IPS-18c (cell line): ENCODE results near the gene EMILIN2.
"Not testable (repeated sequence)": the region's sequence is repeated elsewhere in the genome, so short reads cannot be mapped to it uniquely, and the experiment has no call there.

Experiments
- H3K4me3 ChIP-seq: 2 replicates; pipeline ENCODE4 v1.7.0; 2013; ENCODE audit warnings: low read depth, mild to moderate bottlenecking, low read length, moderate library complexity; ENCODE audit not compliant: insufficient read depth
- H3K9me3 ChIP-seq: one replicate; pipeline ENCODE4 v1.6.1; 2013; ENCODE audit warnings: mild to moderate bottlenecking, low read length, moderate library complexity; ENCODE audit not compliant: control insufficient read depth, insufficient read depth

The EMILIN2 gene

DNA sequence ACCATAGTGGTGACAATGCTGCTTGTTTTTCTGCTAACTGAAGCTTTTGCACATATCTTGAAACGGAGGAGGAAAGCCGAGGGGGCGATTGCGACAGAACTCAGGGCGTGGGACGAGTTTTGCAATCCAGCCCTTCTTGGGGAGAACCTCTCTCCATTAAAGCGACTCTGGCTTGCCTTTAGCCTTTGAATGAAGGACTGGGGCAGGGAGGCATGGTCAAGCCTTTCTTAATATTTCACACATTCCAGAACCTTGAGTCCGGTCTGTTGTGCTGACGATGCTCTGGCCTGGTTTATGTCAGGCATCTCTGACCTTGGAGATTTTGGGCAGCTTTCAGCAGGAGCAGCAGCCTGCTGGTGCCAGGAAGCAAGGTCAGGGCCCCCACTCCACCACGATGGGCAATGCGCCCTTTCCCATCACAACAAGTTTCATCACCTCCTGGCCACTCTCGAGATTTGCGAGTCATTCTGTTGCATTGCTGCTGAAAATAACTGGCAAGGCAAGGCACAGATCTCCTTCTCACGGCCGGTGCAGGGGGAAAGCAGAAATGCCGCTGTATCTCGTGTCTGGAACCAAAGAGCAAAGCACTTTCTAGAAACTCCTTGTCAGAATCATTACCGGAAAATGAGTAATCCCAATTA lies 10.8 kb downstream of the EMILIN2 start:
- H3K4me3 ChIP-seq = no peak overlapping the region

GRCh38 chr18:2860397-2860796 lies 13.6 kb downstream of the EMILIN2 start:
- H3K9me3 ChIP-seq, H3K4me3 ChIP-seq: not testable (repeated sequence)

More for the DNA sequence above, 10.8 kb downstream of the EMILIN2 start:
- no peaks in the 10 kb centered on the region for H3K9me3 ChIP-seq

DNA sequence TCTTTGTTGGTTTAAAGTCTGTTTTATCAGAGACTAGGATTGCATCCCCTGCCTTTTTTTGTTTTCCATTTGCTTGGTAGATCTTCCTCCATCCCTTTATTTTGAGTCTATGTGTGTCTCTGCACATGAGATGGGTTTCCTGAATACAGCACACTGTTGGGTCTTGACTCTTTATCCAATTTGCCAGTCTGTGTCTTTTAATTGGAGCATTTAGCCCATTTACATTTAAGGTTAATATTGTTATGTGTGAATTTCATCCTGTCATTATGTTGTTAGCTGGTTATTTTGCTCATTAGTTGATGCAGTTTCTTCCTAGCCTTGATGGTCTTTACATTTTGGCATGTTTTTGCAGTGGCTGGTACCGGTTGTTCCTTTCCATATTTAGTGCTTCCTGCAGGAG lies 17.2 kb downstream of the EMILIN2 start:
- not testable (repeated sequence) for H3K4me3 ChIP-seq, H3K9me3 ChIP-seq

GRCh38 chr18:2866465-2866864 lies 19.7 kb downstream of the EMILIN2 start:
- not testable (repeated sequence) for H3K9me3 ChIP-seq, H3K4me3 ChIP-seq

DNA sequence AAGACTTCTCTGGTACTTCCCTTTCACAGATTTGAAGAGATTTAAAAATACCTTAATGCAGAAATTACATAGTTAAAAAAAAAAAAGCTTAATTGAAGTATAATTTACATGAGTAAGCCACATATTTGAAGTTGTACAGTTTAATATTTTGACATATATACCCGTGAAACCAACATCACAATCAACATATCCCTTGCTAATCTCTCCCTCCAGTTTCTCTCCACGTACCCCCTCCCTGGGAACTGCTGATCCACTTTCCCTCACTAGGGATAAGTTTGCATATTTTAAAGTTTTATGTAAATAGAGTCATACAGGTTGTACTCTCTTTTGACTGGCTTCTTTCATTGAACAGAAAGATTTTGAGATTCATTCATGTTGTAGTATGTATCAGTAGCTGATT lies 22.4 kb downstream of the EMILIN2 start:
- Histone ChIP-seq H3K4me3 (no peak overlapping the region), H3K9me3 (peaks cover 3% of the 10 kb centered on the region)

- H3K9me3 ChIP-seq = no peaks in the 10 kb centered on the region
- no peak overlapping the region for H3K4me3 ChIP-seq
Observed at GRCh38 chr18:2871111-2871720, 24.4 kb downstream of the EMILIN2 start.

- H3K9me3 ChIP-seq = no peaks in the 10 kb centered on the region
- H3K4me3 ChIP-seq = no peak overlapping the region
Observed at GRCh38 chr18:2872095-2872494, 25.3 kb downstream of the EMILIN2 start.

GRCh38 chr18:2874765-2875164 lies 28.0 kb downstream of the EMILIN2 start:
- no peaks in the 10 kb centered on the region for H3K9me3 ChIP-seq
- H3K4me3 ChIP-seq = no peak overlapping the region

- H3K9me3 ChIP-seq = no peaks in the 10 kb centered on the region
- no peak overlapping the region for H3K4me3 ChIP-seq
Observed at GRCh38 chr18:2878656-2879330, 32.0 kb downstream of the EMILIN2 start.

DNA sequence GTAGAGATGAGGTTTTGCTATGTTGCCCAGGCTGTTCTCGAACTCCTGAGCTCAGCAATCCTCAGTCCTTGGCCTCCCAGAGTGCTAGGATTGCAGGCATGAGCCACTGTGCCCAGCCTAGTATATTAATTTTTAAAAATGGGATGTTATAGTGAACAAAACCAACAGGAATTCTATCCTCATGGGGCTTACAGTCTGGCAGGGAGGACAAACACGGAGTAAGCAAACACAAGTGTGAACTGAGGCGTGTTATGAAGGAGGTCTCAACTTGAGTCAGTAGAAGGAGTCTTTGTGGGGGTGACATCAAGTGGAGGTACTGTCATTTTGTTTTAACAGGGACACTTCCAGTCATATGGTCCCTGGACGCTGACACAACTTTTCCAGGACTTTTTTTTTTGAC lies 33.1 kb downstream of the EMILIN2 start:
- Histone ChIP-seq H3K4me3 (no peak overlapping the region), H3K9me3 (no peaks in the 10 kb centered on the region)

GRCh38 chr18:2880473-2880872 lies 33.7 kb downstream of the EMILIN2 start:
- no peak overlapping the region for H3K4me3 ChIP-seq
- no peaks in the 10 kb centered on the region for H3K9me3 ChIP-seq

DNA sequence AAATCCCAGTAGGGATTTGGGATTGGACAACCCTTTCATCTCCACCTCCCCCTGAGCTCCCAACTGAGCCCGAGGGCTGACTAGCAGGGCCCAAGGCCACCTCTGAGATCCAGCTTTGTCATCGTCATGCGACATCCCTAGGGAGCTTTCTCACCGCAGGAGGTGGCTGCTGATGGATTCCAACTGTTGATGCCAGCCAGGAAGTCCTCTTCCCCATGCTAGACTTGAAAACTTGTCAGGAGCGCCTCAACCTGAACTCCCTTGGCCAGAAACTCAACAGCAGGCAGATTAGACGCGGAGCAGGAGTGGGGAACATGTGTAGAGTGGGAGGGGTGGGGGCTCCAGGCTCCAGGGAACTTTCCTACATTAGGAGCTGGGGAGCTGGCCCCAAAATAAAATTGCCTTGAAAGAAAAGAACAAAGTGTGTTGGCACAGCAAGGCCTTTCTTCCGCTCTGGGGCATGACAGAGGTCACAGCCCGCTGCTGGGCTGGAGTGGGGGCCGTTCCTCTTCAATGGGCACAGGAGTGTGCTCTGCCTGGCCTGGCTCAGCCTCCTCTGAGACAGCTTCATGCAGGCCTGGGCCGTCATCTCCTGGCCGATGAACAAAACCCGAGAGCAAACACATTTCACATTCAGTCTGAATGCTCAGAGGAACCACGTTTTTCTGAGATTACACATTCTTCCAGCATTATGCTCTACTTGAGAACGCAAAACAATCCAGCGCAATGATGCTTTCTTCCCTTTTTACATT lies 34.5 kb downstream of the EMILIN2 start:
- no peak overlapping the region for H3K4me3 ChIP-seq

GRCh38 chr18:2881840-2882195 lies 35.0 kb downstream of the EMILIN2 start:
- Histone ChIP-seq H3K9me3 (no peaks in the 10 kb centered on the region), H3K4me3 (no peak overlapping the region)

More for the DNA sequence above, 34.5 kb downstream of the EMILIN2 start:
- H3K9me3 ChIP-seq = no peaks in the 10 kb centered on the region

DNA sequence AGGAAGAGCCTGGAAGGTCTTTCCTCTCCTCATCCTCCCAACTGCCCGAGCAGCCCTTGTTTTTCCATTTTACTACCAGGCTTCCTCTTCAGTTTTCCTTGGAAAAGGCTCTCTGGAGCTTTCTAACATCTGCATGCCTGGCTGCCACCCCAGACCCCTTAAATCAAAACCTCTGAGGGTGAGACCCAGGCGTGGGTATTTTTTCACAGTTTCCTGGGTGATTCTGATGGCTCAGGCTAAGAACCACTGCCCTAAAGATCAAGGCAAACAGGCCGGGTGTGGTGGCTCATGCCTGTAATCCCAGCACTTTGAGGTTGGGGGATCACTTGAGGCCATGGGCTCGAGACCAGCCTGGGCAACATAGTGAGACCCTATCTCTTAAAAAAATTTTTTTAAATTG lies 35.4 kb downstream of the EMILIN2 start:
- Histone ChIP-seq H3K9me3 (no peaks in the 10 kb centered on the region), H3K4me3 (no peak overlapping the region)

- Histone ChIP-seq H3K4me3 (no peak overlapping the region), H3K9me3 (no peaks in the 10 kb centered on the region)
Observed at GRCh38 chr18:2883076-2883735, 36.4 kb downstream of the EMILIN2 start.

DNA sequence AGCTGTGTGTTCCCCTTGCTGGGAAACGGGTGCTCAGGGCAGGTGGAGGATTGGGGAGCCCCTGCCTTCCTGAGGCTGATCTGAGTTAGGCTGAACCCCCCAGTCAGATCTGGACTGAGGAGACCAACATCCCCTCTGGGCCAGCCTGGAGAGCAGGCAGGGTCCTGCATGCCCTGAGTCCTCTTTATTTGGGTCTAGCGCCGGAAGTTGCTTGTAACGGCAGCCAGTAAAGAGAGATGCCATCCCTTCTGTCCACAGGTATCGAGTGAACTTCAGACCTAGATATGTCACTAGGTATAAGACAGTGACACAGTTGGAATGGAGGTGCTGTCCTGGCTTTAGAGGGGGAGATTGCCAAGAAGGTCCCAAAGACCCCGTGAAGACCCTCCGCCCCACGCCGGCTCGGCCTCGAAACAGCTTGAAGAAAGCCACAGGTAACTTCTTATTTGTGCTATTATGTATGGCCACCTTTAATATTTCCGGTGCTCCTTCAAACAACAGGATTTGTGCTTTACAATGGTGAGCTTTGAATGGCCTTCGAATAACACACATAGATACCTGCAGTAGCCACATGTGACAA lies 38.0 kb downstream of the EMILIN2 start:
- H3K4me3 ChIP-seq = no peak overlapping the region
- peaks cover 3% of the 10 kb centered on the region for H3K9me3 ChIP-seq

- Histone ChIP-seq H3K9me3 (peaks cover 5% of the 10 kb centered on the region), H3K4me3 (no peak overlapping the region)
Observed at GRCh38 chr18:2887470-2887869, 40.7 kb downstream of the EMILIN2 start.
